A673 (cell line): ENCODE measurements around the gene PPFIA2.

Experiments used
- CTCF ChIP-seq: fragments of 300-800, 200-600 bp; sonication (generic); conservative IDR thresholded peaks from 2 replicates; pipeline ENCODE4 v1.5.1; 2017; ENCODE audit warnings: low read depth, mild to moderate bottlenecking, antibody characterized with exemption, low read length, moderate library complexity, mixed read lengths
- EZH2 ChIP-seq: fragments of 200-600 bp; sonication (generic); IDR thresholded peaks from 2 replicates; pipeline ENCODE4 v1.6.1; 2017; ENCODE audit warnings: borderline replicate concordance, low read depth, mild to moderate bottlenecking, mixed read lengths, antibody characterized with exemption, low read length; ENCODE audit not compliant: poor library complexity, severe bottlenecking

DNA sequence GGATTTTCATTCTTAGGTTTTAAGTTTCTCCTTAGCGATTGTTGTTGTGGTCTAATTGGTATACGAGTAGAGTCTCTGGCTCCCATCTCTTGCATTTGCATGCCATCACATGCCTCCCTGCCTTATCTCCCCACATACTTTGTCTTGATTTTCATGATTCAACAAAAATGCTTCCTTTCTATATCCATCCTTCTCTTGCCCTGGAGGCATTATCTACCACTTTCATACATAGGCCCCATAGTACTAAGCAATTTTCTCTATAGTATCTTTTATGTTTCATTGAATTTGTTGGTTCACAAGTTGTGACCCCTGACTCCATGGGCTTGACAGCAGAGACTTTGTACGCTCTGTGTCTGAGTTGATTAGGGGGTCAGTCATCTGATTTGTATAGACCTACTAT is 455.2 kb downstream of the PPFIA2 start:
- TF ChIP-seq CTCF (no peak), EZH2 (no peak)
